Hepatocyte (in vitro differentiated cells): ENCODE measurements around the gene MDM4.

ENCODE experiments used
- CTCF ChIP-seq: fragments of 200-600 bp; sonication (generic); IDR thresholded peaks from 2 replicates; pipeline ENCODE4 v1.5.1; 2016; ENCODE audit warnings: antibody characterized with exemption, mild to moderate bottlenecking; ENCODE audit not compliant: poor library complexity
- EZH2 ChIP-seq: fragments of 200-600 bp; sonication (generic); IDR thresholded peaks from 2 replicates; pipeline ENCODE4 v1.6.1; 2016; ENCODE audit warnings: antibody characterized with exemption, mild to moderate bottlenecking, borderline replicate concordance

DNA sequence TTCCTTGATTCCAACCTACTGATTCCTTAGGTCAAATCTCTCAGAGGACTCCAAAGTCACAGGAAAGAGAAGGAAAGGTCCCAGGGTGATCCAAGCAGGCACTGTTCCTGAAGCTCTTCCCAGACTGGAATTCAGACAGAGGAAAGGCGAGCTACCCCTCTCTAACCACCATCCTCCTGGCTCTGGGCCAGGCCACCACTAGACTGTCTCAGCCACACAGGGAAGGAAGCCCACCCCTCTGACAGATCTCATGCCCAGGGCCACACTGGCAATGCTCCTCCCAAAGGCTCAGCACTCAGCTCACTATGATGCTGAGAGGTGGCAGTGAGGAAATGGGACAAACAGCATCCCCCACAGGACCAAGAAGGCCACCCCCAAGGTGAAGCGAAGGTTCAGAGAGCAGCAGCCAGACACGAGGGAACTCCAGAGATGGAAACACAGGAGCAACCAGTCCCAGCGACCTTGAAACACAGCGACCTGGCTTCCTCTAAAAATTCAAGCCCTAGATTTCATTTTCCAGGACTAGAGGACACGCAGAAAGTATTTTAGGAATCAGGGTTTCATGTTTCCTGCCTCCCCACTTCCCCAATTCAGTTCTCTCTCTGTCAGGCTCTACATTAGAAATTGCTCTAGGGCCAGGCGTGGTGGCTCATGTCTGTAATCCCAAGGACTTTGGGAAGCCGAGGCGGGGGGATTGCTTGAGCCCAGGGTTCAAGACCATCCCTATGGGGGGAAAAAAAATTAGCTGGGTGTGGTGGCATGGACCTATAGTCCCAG lies 40.4 kb upstream of the MDM4 start:
- TF ChIP-seq EZH2, result no peak
- no peak for TF ChIP-seq CTCF
